Fibroblast of lung (primary cell): ENCODE measurements around the gene KCNC3. TPM values are rescaled to one million over a fixed set of nuclear protein-coding genes. Genes with fewer than 3 reads are reported as not detected.

ENCODE experiments used
- DNase-seq, 2 donors: peaks; one replicate each; pipeline versions ENCODE4 v3.0.0 to v3.0.0-alpha.2; 2010; ENCODE audit warnings: low read depth in 2 of 2
- H2AFZ ChIP-seq: 2 replicates; pipeline ENCODE4 v1.5.1; 2012; ENCODE audit warnings: low read length, control low read depth, inconsistent platforms
- H3K27ac ChIP-seq: 2 replicates; pipeline ENCODE4 v1.5.1; 2011; ENCODE audit warnings: low read length, control low read depth; ENCODE audit not compliant: insufficient read depth
- H3K27me3 ChIP-seq: 2 replicates; pipeline ENCODE4 v1.5.1; 2011; ENCODE audit warnings: mild to moderate bottlenecking, low read length; ENCODE audit not compliant: control insufficient read depth, insufficient read depth
- H3K36me3 ChIP-seq: 2 replicates; pipeline ENCODE4 v1.5.1; 2011; ENCODE audit warnings: low read length; ENCODE audit not compliant: control insufficient read depth, insufficient read depth
- H3K4me1 ChIP-seq: 2 replicates; pipeline ENCODE4 v1.5.1; 2011; ENCODE audit warnings: low read length; ENCODE audit not compliant: control insufficient read depth, insufficient read depth; ENCODE audit errors: extremely low read depth
- H3K4me2 ChIP-seq: 2 replicates; pipeline ENCODE4 v1.5.1; 2011; ENCODE audit warnings: low read length, control low read depth; ENCODE audit not compliant: insufficient read depth; ENCODE audit errors: extremely low read depth
- H3K4me3 ChIP-seq, 4 experiments: fragments of 200-600 bp in 1 of 4; sonication (generic) in 1 of 4; replicated peaks in 1 of 4; 2 replicates each; pipeline ENCODE4 v1.5.1; 2011 to 2016; ENCODE audit warnings: low read length in 4 of 4, low read depth in 3 of 4, mild to moderate bottlenecking in 3 of 4, control low read depth in 2 of 4, inconsistent platforms in 1 of 4, mixed read lengths in 1 of 4; ENCODE audit not compliant: insufficient read depth in 1 of 4; ENCODE audit errors: control extremely low read depth in 1 of 4
- H3K79me2 ChIP-seq: 2 replicates; pipeline ENCODE4 v1.5.1; 2012; ENCODE audit warnings: mild to moderate bottlenecking, low read length, inconsistent platforms; ENCODE audit not compliant: control insufficient read depth, insufficient read depth
- H3K9ac ChIP-seq: 2 replicates; pipeline ENCODE4 v1.5.1; 2011; ENCODE audit warnings: mild to moderate bottlenecking, low read length, control low read depth; ENCODE audit not compliant: insufficient read depth
- H3K9me3 ChIP-seq: 2 replicates; pipeline ENCODE4 v1.5.1; 2012; ENCODE audit warnings: low read depth, low read length; ENCODE audit not compliant: control insufficient read depth, insufficient read depth
- H4K20me1 ChIP-seq: 2 replicates; pipeline ENCODE4 v1.5.1; 2011; ENCODE audit warnings: low read length; ENCODE audit not compliant: control insufficient read depth, insufficient read depth; ENCODE audit errors: extremely low read depth
- CTCF ChIP-seq, 2 donors: IDR thresholded peaks in 1 of 2; conservative IDR thresholded peaks in 1 of 2; 1 replicate in 1 of 2; 2 replicates in 1 of 2; pipeline ENCODE4 v1.5.1; 2011 to 2012; ENCODE audit warnings: low read length in 2 of 2, control low read depth in 1 of 2, inconsistent platforms in 1 of 2, low read depth in 1 of 2, mild to moderate bottlenecking in 1 of 2
- EZH2 ChIP-seq: IDR thresholded peaks from 2 replicates; pipeline ENCODE4 v1.5.1; 2012; ENCODE audit warnings: low read length, control low read depth, mild to moderate bottlenecking; ENCODE audit errors: missing control alignments
- polyA plus RNA-seq, 2 donors: library from polyadenylated mRNA; depleted of rRNA in 1 of 2; stranded (reverse) in 1 of 2; unstranded in 1 of 2; fragments of >200 nt; gene quantifications; 2 replicates each; pipeline ENCODE4 v1.2.1, GENCODE V29; 2011 to 2012; ENCODE audit warnings: missing spikeins in 1 of 2
- total RNA-seq: library from RNA; depleted of rRNA; stranded (reverse); fragments of >200 nt; gene quantifications from 2 replicates; pipeline ENCODE4 v1.2.1, GENCODE V29; 2014

KCNC3 gene
- total and polyA plus RNA-seq, 2 donors (not counting 1 experiment from before 2014, with no cell fraction given): under 0.01 to 0.01 TPM

DNA sequence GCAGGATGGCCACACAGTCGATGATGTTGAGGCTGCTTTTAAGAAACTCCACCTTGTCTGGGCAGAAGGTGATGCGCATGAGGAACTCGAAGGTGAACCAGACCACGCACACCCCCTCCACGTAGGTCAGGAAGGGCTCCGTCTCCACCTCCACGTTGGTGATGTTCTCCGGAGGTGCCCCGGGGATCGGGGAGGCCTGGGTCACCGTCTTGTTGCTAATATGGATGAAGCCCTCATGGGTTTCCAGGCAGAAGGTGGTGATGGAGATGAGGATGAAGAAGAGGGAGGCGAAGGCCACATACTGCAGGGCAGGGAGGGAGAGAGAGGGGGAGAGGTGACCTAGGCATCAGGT, 5.4 kb downstream of the KCNC3 start:
- no peak overlapping the region for H2AFZ ChIP-seq
- H3K9ac ChIP-seq: no peak overlapping the region
- no peaks in the 10 kb centered on the region for H3K4me1 ChIP-seq
- TF ChIP-seq EZH2: no peak
- TF ChIP-seq CTCF (conservative IDR thresholded peaks at IDR 0.05 in 1 of 2, IDR thresholded peaks at IDR 0.05 in 1 of 2; ENCODE audit: low read depth in 1 of 2, low read length in 2 of 2): no peak
- no peaks in the 10 kb centered on the region for H3K36me3 ChIP-seq
- DNase-seq: no peak
- H3K27me3 ChIP-seq: peaks cover 4% of the 10 kb centered on the region
- no peak overlapping the region for H3K4me3 ChIP-seq
- no peak overlapping the region for H3K4me2 ChIP-seq
- H3K27ac ChIP-seq: no peak overlapping the region
- H4K20me1 ChIP-seq: no peaks in the 10 kb centered on the region
- no peaks in the 10 kb centered on the region for H3K9me3 ChIP-seq
- no peaks in the 10 kb centered on the region for H3K79me2 ChIP-seq

GRCh38 chr19:50322931-50323781, 6.0 kb downstream of the KCNC3 start:
- Histone ChIP-seq H3K9me3 (no peaks in the 10 kb centered on the region), H2AFZ (no peak overlapping the region)
- no peak for DNase-seq

GRCh38 chr19:50322234-50322633, 6.9 kb downstream of the KCNC3 start:
- H3K9ac ChIP-seq: no peak overlapping the region
- H3K4me3 ChIP-seq: no peak overlapping the region
- H3K36me3 ChIP-seq: no peaks in the 10 kb centered on the region
- no peak overlapping the region for H2AFZ ChIP-seq
- H4K20me1 ChIP-seq: no peaks in the 10 kb centered on the region
- H3K4me2 ChIP-seq: no peak overlapping the region
- peaks cover 4% of the 10 kb centered on the region for H3K27me3 ChIP-seq
- H3K27ac ChIP-seq: no peak overlapping the region
- H3K79me2 ChIP-seq: no peaks in the 10 kb centered on the region
- DNase-seq: no peak
- H3K4me1 ChIP-seq: no peaks in the 10 kb centered on the region
- TF ChIP-seq CTCF (conservative IDR thresholded peaks at IDR 0.05 in 1 of 2, IDR thresholded peaks at IDR 0.05 in 1 of 2; ENCODE audit: low read depth in 1 of 2, low read length in 2 of 2): no peak
- no peak for TF ChIP-seq EZH2
- no peaks in the 10 kb centered on the region for H3K9me3 ChIP-seq

More at GRCh38 chr19:50322931-50323781, 6.0 kb downstream of the KCNC3 start:
- TF ChIP-seq CTCF (conservative IDR thresholded peaks at IDR 0.05 in 1 of 2, IDR thresholded peaks at IDR 0.05 in 1 of 2; ENCODE audit: low read depth in 1 of 2, low read length in 2 of 2) (no peak), EZH2 (no peak)
- Histone ChIP-seq H3K27ac (no peak overlapping the region), H4K20me1 (no peaks in the 10 kb centered on the region), H3K79me2 (no peaks in the 10 kb centered on the region), H3K4me2 (no peak overlapping the region), H3K4me1 (no peaks in the 10 kb centered on the region), H3K4me3 (no peak overlapping the region), H3K27me3 (peaks cover 4% of the 10 kb centered on the region), H3K9ac (no peak overlapping the region), H3K36me3 (no peaks in the 10 kb centered on the region)
